ENCODE measurements around the gene VCL.
"Not testable (repeated sequence)": the region's sequence is repeated elsewhere in the genome, so short reads cannot be mapped to it uniquely, and the experiment has no call there.

Gene VCL

GRCh38 chr10:73997787-73998622, at the start of gene VCL:
Gene VCL, plus strand, starts transcription at chr10:73998116. Its CDS starts 92 bp downstream, at chr10:73998208.
- DNase-seq: peak; percentile 95

- no peak for DNase-seq
These were observed 48.8 kb upstream of the VCL start for GRCh38 chr10:73948947-73949633.

- DNase-seq: no peak
These were observed 47.6 kb upstream of the VCL start for GRCh38 chr10:73950155-73950948.

- DNase-seq: no peak
These were observed 44.3 kb upstream of the VCL start for GRCh38 chr10:73953665-73954064.

GRCh38 chr10:73954737-73955136, 43.2 kb upstream of the VCL start:
- no peak for DNase-seq

- no peak for DNase-seq
These were observed 42.2 kb upstream of the VCL start for GRCh38 chr10:73955719-73956118.

GRCh38 chr10:73956476-73957359, 41.2 kb upstream of the VCL start:
- DNase-seq: peak; percentile 38 to 72

- DNase-seq: peak in 1 of 2 donors; percentile 27
These were observed 38.3 kb upstream of the VCL start for GRCh38 chr10:73959484-73960243.

- DNase-seq: no peak
These were observed 35.5 kb upstream of the VCL start for GRCh38 chr10:73962386-73962785.

- DNase-seq: not testable (repeated sequence)
These were observed 34.4 kb upstream of the VCL start for GRCh38 chr10:73963533-73963932.

- no peak for DNase-seq
These were observed 33.2 kb upstream of the VCL start for GRCh38 chr10:73964743-73965142.

- not testable (repeated sequence) for DNase-seq
These were observed 32.5 kb upstream of the VCL start for GRCh38 chr10:73965267-73965889.

- no peak for DNase-seq
These were observed 31.8 kb upstream of the VCL start for GRCh38 chr10:73965890-73966768.

GRCh38 chr10:73967022-73967429, 30.9 kb upstream of the VCL start:
- DNase-seq: no peak

- DNase-seq: no peak
These were observed 30.4 kb upstream of the VCL start for GRCh38 chr10:73967544-73967943.

GRCh38 chr10:73968098-73968521, 29.8 kb upstream of the VCL start:
- DNase-seq: peak in 1 of 2 donors; percentile 34

GRCh38 chr10:73969224-73969841, 28.6 kb upstream of the VCL start:
- DNase-seq: no peak

GRCh38 chr10:73970845-73971244, 27.1 kb upstream of the VCL start:
- DNase-seq: no peak

- no peak for DNase-seq
These were observed 26.1 kb upstream of the VCL start for GRCh38 chr10:73971636-73972354.

Measured in CD4-positive, alpha-beta T cell treated with Interleukin-4 for 1 hour (primary cell).